ENCODE data around the gene AXIN2. TPM values are rescaled to one million over a fixed set of nuclear protein-coding genes. Genes with fewer than 3 reads are reported as not detected.

The AXIN2 gene
- polyA plus RNA-seq, 1 donor, result 19.4 TPM

- DNase-seq, result no peak
Observed at GRCh38 chr17:65553646-65554552, 7.5 kb downstream of the AXIN2 start.

GRCh38 chr17:65553009-65553645, 8.3 kb downstream of the AXIN2 start:
- no peak for DNase-seq

DNA sequence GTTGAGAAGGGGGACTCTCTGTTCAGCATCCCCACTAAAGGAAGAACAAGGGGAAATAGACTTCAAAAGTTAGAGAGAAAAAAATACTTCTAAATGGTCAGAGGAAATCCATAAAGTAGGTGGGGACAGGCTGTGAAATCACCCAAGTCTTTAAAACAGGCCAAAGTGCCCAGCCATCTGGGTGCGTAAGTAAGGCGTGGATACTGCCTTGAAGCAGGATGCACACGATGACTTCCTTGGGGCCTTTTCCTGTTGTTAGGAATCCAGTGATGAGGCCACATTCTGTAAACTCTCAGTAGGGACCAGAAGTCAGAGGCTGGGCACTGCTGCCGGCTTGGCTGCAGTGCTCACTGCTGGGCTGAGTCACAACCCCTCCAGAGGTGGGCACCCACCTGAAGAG, 9.2 kb downstream of the AXIN2 start:
- no peak for DNase-seq

DNA sequence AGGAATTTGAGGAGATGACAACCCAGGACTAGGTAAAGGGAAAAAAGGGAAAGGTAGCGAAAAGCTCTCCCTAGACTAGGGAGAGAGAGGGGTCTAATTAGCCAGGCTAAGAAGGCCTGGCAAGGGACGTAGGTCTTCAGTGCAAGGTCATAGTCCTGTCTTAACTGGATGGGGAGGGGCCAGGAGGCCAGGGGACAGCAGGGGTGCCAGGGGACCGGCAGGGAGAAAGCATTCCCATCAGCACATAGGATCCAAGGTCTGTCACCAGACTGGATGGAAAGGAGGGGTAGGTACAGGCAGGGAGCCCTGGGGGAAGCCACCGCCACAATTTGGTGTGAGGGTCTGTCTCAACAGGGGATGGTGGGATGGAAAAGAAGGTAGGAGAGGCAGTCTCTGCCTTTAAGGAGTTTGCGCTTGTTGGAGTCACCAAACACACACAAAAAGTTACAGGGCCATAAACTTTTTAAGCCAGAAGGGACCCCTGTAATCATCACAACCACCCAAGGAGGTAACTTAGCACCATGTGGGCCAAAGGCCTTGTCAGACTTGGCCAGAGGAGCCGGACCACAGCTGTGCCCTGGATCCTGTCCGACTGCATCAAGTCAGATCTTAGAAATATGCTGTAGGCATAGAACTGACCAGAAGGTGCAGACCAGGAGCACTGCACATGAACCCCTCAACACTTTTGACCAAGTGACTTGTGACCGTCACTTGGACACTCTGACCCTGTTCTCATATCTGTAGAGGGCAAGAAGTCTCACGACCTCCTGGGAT, 10.0 kb downstream of the AXIN2 start:
- no peak for DNase-seq

DNA sequence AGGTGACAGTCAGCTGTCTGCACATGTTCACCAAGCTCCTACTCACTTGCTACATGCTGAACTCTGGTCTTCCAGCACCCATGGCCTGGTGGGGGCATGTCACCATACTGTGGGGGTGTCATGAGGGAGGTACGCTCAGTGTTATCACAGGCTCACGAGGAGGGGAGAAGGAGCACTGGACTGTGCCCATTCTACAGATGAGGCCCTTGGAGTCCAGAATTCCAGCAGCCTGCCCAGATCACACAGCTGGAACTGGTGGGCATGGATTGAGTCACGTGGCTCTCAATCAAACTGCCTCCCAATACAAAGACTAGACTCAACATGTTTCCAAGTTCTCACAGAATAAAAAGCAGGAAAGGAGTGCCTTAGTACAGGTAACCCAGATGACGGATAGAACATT, 10.7 kb downstream of the AXIN2 start:
- DNase-seq, result no peak

- DNase-seq, result no peak
Observed at GRCh38 chr17:65550075-65550662, 11.3 kb downstream of the AXIN2 start.

DNA sequence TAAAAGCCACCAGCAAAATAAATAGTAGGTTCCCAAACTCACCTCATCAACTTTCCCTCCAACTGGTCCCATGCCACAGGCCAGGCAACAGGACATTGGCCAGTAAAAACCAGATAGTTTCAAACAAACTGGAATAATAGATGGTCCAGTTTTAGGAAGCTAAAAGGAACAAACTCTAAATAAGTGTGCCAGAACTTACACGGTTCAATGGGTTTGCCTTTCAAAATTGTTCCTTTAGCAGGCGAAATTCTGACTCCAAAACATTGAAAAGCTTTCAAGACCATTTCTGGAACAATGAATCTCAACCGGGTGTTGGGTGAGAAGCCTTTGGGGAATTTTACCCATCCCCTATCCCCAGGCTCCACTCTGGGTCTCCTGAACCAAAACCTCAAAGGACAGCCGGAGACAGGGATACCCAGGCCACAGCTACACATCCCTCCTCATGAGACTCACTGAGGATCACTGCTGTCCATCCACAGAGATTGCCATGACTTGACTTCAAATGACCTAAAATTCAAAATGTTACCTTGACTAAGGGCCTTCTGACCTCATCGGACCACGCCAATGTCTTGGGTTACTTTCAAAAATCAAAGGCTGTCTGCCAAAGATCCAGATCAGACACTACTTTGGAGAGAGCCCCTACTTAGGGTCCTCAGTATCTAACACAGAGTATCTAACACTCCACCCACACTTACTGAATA, 13.0 kb downstream of the AXIN2 start:
- no peak for DNase-seq

DNA sequence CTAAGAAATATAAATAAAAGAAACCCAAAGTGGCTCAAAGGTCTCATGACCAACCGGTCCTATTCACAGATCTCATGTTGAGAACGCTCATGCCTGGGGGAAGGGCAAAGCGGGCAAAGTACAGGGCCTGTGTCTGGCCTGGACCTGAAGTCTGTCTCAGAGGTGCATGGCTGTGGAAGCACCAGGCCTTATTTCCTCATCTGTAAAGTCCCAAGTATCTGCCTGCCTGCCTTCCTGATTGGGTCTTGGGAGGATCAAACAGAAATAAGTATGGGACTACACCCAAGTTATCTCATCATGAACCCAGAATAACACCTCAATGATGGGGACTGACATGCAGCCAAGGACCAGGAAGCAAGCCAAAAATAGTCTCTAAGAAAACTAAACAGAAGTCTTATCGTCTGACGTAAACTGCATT, 14.2 kb downstream of the AXIN2 start:
- DNase-seq, result no peak

DNA sequence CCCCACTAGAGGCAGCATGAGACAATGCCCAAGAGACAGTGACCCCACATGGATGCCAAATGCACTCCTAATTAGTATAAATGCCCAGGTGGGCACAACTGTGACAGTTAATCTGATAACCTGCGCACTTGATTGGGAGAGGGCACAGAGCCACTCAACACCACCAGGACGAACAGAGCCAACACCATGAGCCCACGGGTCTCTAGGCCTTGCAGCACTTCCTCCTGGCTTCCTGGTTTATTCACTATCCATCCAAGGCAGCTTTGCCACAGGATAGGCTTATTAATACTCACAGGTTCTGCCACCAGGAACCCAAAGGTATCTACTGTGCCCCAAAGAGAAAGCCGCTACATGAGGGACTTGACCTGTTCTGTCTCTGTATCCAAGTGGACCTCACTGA, 14.9 kb downstream of the AXIN2 start:
- no peak for DNase-seq

GRCh38 chr17:65545705-65546523, 15.5 kb downstream of the AXIN2 start:
- no peak for DNase-seq

DNA sequence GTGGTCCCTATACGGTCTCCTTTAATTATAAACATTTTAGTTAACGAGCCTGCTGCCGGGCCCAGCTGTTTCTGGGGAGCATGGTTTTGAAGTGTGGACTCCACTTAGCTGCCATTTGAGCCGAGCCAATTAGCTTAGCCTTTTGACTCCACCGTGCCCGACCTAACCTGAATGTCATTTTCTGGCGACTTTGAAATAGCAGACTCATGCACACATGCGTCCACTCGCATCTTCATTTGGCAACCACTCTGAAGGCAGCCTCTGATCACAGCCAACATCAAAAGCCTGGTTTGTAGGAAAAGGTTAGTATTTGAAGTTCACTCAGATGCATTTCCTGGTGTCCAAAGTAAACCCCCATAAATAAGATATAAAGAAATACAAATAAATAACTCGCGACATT, 16.8 kb downstream of the AXIN2 start:
- DNase-seq, result no peak

DNA sequence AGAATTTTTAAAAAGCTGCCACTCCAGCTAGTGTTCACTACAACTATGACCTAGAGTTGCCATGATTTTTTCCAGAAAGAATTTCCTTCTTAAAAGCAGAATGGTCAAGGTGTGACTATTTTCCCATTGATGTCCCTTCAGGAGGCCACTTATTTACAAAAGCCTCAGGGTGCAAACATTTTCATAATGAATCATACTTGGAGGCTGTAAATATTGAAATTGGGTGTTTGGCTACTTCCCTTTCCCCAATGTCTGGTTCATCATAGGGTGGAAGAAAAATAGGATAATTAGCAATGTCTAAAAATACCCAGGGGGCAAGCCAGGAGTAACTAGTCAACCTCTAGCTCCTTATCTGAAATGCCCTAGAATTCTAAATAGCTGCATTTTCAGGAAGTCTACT, 18.8 kb downstream of the AXIN2 start:
- no peak for DNase-seq

DNA sequence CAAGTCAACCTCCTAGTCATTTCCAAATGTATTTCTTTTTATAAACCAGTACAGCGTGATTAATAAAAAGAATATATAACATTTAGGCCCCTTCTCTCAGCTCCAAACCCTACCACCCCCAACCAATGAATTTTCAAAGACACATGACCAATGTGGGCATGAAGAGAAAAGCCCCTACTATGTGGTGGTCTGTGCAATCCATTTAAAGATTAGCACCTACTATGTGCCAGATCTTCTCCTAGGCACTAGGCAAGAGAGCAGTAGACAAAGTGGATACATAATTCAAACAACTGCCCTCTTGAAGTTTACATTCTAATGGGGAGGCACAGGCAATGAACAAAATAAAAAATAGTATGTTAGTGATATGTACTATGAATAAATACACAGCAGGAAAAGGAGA, 19.4 kb downstream of the AXIN2 start:
- DNase-seq, result no peak

GRCh38 chr17:65541453-65541852, 20.0 kb downstream of the AXIN2 start:
- no peak for DNase-seq

GRCh38 chr17:65539630-65540266, 21.7 kb downstream of the AXIN2 start:
- DNase-seq, result no peak

DNA sequence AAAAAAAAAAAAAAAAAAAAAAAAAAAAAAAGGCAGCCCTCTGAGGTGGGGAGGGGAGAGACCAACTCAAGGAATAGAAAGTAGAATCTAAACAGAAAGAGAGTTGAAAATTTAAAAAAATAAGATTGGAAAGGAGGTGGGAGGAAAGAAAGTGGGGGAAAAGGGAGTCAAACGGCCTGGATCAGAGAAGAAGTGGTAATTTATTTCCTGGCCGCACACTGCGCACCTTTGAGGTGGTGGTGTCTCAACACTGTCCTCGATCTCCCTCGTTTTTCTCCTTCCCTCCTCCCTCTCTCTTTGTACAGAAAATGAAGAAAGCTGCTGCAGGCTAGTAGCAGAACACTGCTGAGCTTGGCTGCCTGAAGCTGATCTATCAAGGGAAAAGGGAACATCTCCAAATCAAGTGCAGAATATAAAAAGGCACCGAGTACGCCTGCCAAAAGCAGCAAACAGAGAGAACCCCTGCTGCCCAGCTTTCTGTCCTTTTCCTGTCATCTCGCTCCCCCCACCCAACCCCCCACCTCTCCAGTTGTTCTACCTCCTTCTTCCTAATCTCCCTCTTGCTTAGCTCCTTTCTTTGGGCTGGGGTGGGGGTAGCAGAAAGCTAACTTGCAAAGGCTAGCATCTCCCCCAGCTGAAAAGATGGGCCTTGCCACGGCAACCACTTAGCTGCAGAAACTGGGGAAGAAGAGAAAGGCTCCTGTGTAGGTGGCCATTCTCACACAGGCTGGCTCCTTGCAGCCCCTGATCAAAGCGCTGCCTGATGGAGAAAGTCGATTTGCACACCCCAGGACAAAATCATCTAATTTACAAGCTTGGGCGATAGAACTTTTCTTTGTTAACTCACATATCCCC, 22.5 kb downstream of the AXIN2 start:
- no peak for DNase-seq

DNA sequence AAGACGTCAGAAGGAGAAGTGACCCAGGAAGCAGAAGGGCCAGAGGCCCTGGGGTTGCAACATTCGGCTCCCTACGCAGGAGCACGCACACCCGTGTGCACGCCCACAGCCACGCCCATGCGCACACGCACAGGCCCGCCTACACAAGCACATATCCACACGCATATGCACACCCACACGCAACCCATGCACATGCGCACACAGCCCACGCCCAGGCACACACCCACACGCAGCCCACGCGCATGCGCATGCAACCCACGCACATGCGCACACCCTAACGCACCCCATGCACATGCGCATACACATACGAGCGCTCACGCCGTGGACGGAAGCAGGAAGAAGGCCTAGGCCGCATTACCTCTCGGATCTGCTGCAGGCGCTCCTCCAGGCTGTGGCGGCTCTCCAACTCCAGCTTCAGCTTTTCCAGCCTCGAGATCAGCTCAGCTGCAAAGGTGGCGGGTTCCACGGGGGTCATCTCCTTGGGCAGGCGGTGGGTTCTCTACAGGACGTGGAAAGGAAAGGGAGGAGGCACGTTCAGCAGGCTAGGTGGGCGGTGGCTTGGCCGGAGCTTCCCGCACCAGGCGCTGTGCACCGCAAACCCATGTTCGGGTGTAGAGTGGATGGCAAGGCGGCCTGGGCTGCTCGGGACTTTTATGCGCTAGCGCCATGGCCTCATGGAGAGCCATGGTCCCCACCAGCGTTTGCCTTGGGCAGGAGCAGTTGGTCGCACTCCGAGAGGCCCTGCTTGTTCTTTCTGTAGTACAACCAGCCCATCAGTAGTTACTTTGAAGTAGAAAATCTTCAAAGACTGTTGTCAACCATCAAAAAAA, 23.4 kb downstream of the AXIN2 start:
- no peak for DNase-seq

DNA sequence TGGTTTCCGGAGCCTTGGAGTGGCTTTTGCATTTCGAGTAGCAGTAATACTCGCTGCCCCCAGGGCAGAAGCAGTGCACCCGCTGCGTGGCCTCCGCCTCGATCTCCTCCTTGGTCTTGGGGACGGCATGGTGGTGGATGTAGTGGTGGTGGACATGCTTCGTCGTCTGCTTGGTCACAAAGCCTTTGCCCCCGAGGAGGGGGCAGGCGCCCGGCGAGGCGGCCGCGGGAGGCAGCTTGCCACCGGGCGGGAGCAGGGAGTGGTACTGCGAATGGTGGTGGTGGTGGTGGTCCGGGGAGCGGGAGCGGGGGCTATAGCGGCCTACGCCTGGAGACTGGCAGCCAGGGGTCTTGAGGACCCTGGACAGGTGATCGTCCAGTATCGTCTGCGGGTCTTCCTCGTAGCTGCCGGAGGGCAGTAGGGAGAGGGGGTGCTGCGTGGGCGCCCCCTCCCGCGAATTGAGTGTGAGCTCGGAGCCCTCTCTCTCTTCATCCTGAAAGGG, 24.1 kb downstream of the AXIN2 start:
- DNase-seq, result no peak

All from hindlimb muscle (tissue), 1 donor.